HuH-7.5 (cell line): ENCODE data around the gene CDCA7.
"Not testable (repeated sequence)": the region's sequence is repeated elsewhere in the genome, so short reads cannot be mapped to it uniquely, and the experiment has no call there.

Source experiments
- DNase-seq: peaks from one replicate; pipeline ENCODE4 v3.0.0; 2011; ENCODE audit warnings: low spot score

Gene CDCA7

DNA sequence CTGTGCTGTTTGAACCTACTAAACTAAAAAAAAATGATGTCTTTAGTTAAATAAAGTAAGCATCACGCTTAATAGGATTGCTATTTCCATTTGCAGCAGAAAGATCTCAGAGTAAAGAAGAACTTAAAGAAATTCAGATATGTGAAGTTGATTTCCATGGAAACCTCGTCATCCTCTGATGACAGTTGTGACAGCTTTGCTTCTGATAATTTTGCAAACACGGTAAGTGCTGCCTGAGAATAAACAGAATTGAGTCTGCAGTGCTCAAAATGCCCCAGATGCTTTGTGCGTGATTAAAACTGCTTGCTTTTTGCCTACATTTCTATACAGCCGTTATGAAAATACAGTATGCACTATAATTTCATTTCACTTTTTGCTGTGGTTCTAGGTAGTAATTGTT, 3.9 kb downstream of the CDCA7 start:
- DNase-seq, result no peak

DNA sequence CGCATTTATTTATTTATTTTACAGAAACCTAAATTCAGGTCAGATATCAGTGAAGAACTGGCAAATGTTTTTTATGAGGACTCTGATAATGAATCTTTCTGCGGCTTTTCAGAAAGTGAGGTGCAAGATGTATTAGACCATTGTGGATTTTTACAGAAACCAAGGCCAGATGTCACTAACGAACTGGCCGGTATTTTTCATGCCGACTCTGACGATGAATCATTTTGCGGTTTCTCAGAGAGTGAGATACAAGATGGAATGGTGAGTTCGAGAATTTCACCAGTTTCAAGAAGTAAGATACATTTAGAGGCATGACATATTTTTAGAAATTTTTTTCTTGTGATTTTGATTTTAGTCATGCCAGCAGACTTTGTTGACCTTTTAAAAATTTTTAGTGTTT, 4.6 kb downstream of the CDCA7 start:
- DNase-seq, result no peak

DNA sequence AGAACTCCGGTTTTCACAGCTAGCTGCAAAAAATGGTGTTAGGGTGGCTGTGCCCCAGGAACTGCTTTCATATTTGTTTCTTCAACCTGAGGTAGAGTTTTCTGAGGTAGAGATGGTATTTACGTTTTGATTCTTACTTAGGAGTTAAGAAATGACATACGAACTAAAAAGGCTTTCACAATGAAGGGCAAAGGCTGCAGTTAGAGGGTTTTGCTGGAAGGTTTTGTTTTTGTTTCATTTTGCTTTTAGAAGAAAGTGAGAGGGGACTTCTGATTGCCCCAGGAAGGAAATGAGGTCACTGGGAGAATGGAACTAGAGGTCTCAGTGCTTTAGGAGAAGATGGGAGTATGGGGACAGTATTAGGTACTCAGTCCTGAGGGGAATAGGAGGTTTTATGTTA, 15.5 kb downstream of the CDCA7 start:
- DNase-seq, result no peak

DNA sequence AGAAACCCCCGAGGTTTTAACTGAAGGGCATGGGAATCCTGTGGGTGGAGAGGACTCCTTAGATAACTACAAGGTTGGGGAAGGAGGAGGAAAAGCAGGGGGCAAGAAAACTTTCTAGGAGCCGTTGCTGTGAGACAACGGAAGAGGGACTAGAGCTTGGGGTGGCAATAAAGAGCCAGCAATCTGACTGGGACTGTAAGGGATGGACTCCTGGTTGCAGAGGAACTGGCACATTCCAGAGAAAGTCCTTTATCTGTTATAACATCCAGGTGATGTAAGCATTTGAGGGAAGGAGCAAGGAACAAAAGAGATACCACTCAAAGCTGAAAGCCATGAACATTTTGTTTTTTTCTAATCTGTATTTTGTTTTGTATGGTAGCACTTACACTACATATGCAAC, 16.4 kb downstream of the CDCA7 start:
- DNase-seq, result no peak

DNA sequence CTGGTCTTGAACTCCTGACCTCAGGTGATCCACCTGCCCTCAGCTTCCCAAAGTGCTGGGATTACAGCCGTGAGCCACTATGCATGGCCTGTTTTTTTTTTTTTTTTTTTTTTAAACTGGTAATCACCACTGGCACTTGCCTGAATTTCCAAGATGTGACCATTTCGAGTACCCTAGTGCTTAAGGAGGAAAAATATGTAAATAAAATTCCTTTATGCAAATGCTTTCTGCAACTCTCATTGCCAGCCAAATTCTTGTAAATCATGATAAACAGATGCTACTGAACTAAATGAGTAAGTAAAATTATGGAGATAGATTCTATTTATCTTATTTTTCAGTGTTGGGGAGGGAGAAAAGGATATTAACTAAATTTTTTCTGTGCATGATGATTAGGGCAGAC, 18.6 kb downstream of the CDCA7 start:
- no peak for DNase-seq

DNA sequence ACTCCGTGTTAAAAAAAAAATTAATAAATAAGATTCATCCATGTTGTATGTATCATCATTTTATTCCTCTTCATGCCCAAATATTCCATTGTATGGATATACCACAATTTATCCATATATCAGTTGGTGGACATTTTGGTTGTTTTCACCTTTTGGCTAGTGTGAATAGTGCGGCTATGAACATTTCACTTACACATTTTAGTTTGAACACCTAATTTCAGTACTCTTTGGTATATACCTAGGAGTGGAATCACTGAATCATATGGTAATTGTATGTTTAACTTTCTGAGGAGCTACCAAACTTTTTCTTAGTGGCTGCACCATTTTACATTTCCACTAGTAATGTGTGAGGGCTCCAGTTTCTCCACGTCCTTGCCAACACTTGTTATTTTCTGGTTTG, 20.0 kb downstream of the CDCA7 start:
- no peak for DNase-seq

DNA sequence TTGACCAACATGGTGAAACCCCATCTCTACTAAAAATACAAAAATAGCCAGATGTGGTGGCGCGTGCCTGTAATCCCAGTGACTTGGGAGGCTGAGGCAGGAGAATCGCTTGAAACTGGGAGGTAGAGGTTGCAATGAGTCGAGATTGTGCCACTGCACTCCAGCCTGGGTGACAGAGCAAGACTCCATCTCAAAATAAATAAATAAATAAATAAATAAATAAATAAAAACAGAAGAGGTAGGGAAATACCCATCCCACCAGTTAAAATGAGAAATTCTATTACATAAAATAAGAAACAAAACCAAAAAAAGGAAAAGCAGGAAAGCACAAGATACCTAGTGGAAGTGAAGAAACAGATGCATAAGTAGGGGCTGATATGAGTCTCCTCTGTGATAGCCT, 30.9 kb downstream of the CDCA7 start:
- not testable (repeated sequence) for DNase-seq

DNA sequence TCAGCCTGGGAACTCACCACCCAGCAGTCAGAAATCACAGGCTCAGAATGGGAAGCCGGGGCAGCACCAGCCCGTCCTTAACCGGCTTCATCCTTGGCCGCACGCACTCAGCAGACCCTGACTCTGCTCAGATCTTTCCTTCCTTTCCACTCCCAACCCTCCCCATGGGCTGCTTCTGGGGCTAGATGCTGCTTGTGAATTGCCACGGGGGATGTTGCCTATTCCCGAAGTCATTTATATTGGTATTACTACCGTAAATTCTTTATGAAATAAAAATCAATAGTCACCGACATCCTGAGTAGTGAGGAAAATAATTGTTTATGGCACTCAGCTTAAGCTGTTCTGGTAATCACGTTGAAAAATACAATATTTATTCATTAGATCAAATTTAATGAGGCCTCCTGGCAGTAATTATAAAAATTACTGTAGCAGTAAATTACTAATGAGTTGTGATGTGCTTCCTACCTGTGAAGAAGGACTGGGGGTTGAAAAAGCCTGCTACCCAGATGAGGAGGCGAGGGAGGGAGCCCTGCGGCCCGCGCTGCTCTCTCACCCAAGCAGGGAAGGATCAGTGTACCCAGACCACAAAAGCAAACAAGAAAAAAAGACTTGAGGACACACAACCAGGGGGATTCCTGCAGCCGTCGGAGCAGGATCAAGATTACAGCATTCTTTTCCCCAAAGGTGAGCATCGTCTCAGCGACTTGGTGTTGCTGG, 31.5 kb downstream of the CDCA7 start:
- no peak for DNase-seq

DNA sequence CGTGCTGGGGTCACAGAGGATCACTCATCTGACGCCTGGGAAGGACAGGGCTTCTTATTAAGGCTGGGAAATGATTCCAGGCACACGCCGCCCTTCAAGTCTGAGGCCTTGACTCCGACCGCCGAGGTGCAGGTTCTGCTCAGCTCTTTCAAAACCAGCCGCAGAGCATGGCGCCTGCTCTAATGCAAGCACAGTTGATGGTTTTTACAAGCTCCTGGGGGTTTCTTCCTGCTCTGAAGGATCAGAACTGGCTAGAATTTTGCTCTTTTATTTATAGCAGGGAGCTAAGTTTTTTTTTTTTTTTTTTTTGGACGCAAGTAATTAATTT, 32.0 kb downstream of the CDCA7 start:
- no peak for DNase-seq

DNA sequence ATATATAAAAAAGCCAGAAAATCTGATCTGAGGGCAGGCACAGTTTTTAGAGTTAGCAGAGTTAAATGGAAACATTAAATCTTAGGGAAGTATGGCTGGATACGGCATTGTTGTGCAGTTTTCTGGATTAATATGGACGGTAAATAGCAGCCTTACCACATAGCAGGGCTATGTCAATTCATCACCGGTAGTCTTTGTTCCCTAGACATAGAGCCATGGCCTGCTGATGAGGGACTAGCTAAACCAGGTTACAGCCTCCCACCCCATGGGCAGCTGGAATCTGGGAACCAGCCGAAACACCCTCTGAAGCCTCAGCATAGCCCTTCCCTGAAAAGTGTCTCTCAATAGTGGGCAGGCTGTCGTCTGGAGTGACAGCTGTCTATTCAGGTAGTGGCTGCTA, 32.4 kb downstream of the CDCA7 start:
- DNase-seq, result no peak

DNA sequence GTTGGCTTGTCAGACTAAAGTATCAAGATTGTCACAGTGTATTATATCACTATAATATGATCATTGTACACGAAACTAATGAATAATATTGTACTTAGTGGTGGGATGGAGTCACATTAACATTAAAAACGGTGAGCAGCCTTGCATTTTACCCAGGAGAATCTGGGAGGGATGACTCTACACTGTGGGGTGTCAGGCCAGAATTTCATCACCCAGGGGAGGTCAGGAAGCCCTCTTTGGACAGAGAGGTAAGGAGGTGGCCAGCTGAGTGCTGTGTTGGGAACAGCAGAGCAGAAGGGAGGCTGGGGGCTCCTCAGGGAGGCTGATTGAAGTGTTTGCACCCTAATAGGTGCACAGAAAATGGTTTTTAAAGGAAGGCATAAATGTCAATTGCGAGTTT, 33.0 kb downstream of the CDCA7 start:
- DNase-seq, result no peak

DNA sequence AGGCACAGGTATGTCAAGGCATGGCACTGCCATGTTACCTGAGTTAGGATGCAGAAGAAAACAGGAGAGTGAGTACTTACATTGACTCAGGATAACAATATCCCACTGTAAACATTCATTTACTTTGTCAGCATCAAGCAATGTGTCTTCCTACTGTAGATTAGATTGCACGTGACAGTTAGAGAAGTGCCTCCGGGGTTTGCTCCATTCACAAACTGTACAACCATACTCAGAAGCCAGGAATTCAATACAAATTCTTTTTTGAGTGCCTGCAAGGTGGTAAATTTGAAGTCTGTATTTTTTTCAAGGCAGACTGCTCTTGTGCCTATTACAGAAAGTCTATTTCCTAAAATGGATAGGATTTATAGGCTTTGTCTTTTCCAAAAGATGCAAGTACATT, 34.1 kb downstream of the CDCA7 start:
- DNase-seq, result no peak

DNA sequence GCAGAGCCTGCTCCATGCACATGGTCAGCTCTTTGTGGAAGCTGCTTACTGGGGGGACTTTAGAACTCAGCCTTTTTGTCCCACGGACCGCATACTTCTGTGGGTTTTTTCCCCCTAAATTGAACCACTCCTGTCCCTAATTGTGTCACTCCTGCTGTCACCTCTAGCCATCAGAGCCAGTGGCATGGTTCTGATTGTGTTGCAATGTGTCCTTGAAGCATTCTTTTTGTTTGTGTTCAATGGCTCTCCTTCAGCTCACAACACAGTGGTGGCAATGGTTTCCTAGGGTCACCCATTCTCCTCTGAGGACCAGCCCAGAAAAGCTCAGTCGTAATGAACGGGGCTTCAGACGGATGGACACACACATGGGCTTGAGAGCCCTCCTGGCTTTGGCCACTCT, 35.4 kb downstream of the CDCA7 start:
- DNase-seq, result no peak

DNA sequence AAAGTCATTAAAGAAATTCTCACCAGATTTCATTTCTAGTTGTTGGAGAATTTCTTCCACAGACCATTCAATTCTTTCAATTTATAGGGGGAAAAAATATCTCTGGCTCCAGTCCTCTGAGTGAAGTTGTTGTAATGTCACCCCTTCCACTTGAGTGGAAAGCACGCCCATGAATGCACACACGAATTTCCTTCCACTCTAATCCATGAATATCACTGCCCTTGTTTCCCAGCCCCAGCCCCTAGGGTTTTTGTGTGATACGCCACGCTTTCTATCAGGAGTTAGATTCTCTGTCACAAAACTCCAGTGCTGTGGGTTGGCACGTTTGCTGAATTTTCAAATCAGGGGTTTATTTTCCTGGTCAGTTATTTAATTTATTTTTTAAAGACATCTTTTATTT, 38.1 kb downstream of the CDCA7 start:
- no peak for DNase-seq

DNA sequence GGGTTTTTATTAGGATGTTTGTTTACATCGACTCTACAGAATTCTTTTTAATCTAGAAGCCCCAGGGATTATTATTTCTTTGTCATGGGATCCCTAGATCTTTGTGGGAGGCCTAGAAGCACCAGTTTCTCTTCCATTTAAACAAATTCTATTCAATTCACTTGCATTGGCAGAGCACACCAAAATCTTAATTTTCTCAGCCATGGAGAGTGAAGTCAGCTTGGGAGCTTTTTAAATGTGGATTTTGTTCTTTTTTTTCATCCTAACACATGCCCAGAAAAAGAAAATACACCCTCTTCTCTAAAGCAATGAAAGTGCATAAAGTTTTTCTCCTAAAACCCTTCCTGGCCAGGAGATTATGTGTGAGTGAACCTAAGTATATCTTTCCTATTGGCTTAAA, 38.5 kb downstream of the CDCA7 start:
- no peak for DNase-seq

DNA sequence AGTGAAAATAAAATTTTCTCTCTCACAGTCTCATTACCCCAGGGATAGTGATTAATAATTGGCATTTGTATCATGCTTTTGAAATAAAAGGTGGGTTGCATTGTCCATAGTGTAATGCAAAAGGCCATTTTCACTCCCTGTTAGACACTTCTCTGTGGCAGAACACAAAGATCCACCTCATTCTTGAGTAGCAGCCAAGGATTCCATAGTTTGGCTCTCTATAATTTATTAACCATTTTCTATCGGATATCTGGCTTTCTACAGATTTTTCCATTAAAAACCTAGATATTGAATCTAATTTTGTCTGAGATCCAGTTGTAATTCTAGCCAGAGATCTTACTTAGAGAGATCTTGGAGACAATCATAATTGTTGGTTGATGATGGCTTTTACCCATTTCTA, 39.0 kb downstream of the CDCA7 start:
- no peak for DNase-seq

DNA sequence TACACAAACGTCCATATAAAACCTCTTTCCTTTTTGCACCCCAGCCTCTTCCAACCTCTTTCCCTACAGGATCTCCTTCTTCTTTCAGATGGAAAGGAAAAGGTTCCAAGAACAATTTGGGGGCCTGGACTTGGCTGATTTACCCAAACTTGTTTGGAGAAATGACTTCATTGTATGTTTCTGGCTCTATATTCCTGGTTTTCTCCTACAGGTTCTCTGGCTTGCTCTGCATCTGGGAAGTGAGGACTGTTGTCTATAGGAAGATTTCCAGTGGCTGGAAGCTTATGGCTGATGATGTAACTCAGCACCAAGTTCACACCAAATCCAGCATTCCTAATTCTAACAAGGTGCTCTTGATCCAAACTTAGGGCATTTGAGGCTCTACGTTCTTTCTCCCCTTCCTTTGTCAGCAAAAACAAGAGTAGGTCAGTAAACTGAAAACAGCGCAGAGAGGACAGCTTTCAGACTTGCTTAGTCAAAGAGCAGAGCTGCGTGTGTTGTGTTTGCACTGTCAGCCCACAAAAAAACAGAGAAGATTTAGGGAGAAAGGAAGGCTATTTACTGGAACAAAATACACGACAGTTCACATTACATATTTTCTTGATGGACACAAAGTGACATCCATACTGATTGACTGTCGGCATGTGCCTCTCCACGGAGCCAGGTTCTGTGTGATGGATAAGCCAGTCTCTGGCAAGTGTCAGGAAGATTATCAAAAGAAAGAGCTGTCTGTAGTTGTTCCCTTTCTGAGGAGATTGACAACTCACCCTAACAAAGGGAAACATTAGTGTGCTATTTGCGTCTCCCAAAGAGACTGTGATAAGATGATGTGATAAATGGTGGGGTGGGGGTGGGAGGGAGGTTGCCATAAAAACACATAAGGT, 39.7 kb downstream of the CDCA7 start:
- DNase-seq, result no peak

DNA sequence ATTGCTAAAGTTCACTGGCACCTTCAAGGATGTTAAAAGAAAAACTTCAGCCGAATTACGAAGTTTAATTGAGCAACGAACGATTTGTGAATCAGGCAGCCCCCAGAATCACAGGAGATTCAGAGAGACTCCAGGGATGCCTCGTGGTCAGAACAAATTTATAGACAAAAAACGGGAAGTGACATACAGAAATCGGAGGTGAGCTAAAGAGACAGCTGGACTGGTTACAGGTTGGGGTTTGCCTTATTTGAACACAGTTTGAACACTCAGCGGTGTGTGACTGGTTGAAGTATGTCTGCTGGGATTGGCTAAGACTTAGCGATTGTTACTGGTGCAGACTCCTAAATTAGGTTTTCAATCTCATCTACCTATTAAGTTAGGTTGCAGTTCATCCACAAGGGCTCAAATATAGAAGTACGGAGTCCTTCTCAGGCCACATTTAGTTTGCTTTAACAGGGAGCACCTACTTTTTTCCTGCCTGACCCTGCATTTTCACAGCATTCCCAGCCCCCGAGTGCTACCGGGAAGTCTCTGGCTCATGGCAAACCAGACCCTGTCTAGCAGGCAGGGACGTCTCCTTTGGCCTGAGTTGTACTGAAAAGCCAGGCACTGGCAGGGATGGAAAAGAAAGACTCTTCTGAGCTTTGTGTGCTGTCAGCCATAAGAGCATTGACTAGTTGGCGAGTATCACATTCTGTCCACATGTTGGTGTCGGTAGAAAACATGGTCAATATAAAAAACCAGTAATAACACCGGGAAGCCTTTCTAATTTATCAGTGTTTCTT, 41.1 kb downstream of the CDCA7 start:
- no peak for DNase-seq

DNA sequence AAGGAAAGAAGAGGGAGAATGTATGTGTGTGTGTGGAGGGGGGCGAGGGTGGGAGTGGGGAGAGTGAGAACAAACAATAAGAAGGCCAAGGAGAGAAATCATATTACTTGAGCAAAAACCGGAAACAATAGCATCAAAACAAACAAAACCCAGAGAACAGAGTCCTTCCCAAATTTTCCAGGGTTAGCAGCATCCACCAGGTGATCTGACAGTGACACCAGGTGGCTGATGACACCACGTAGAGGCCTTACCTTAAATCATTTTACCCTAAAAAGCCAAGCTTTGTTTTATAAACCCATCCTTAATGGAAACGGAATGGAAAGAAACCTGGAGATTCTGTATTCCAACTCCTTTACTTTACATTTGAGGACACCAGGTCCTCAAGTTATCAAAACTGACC, 42.9 kb downstream of the CDCA7 start:
- DNase-seq, result no peak

DNA sequence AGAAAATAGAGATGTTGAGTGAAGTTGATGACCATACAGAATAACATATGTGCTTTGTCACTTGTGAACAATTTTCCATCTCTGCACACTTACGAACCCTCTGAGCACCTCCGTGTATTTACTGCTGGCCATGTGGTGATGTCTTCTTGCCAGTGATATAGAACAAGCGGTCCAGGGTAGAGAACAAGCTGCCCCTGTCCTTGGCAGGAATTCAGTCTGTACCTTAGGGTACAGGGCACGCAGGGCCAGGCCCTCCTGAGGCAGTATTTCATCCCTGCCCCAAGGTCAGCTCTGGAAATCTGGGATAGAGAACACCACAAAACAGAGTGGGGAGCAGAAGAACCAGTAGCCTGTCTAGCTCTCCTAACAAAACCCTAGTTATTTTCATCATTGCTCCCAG, 44.6 kb downstream of the CDCA7 start:
- DNase-seq, result no peak

DNA sequence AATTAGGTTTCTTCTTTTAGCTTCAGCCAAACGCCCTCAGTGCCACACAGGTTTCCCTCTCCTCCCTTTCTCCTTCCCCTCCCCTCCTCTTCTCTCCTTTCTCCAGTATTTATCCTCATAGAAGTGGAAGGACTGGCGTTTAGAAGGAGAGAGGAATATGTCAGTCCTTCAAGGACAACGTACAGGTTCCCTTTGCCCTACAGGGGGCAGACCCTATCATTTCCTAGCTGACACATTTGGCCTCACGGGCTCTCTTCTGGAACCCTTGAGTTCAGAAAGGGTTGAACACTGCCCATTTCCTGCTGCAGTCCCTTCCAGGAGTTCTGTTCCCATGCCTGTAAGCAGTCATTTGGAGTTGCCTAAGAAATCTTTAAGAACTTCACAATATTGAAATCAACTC, 46.1 kb downstream of the CDCA7 start:
- no peak for DNase-seq

DNA sequence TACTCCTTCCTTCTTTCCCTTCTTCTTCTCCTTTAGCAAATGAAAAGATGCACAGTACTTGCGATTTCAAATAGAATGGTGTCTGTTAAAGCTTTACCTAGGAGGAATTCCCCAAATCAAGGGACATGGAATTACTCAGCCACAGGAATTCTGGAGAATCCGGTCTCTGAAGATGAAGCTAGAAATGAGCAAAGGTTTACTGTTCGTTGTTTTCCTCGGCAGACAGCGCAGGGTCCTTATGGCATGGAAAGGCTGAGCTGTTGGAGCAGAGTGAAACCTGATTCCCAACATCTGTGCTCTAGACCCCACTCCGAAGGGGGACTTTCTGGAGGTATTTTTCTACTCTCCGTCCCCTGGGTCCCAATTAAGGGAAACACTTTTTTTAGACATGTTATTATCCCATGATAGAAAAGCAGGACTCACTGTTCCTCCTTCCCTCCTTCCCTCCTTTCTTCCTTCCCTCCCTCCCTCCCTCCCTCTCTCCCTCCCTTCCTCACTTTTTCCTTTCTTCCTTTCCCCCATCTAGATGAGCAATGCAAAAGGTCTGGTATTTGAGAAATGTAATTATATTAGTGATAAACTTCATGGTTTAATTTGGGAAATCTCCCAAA, 47.1 kb downstream of the CDCA7 start:
- DNase-seq, result no peak
